Heart left ventricle (tissue), 13 donors: ENCODE results near the gene CLINT1.

Source experiments
- CTCF ChIP-seq, 12 donors: fragments of 200-600 bp; sonication (generic) in 4 of 12; IDR thresholded peaks; one replicate each; pipeline versions ENCODE4 v1.5.0 to v1.8.0; 2018 to 2022; ENCODE audit warnings: antibody characterized with exemption in 12 of 12, mild to moderate bottlenecking in 5 of 12
- POLR2A ChIP-seq, 2 donors: fragments of 450-650 bp; IDR thresholded peaks; one replicate each; pipeline ENCODE4 v1.6.1; 2017; ENCODE audit warnings: antibody characterized with exemption in 2 of 2, mild to moderate bottlenecking in 2 of 2, moderate library complexity in 2 of 2
- donor health status: ischemic (EF 13 %, LVEDD 7.1; RV severe dilation, severe dysfunction).
- donor health status: DM: no; HTN: yes; CAD: no.
- donor health status: DM: no; HTN: no; CAD: no.
- donor health status: ischemic (EF 25% LVEDD 6.9; RV normal size, moderate dysfunction).
- donor health status: ischemic (EF 25% LVEDD 5.7; RV mildly dilated, moderate dysfunction).
- donor health status: ischemic (EF 35%, LVEDD 5.7; RV mildly dilated, moderate dysfunction).
- donor health status: nonischemic (EF 11% LVEDD 7.7; RV severe dilation, severe dysfunction).
- donor health status: DM: yes; HTN: yes; CAD: no.
- donor health status: PGD.
- donor health status: ischemic (EF 29% LVEDD 5.4; RV normal size, mild dysfunction).
- donor health status: nonischemic (EF 23%, LVEDD 6.1; RV moderate dilation, normal function).

DNA sequence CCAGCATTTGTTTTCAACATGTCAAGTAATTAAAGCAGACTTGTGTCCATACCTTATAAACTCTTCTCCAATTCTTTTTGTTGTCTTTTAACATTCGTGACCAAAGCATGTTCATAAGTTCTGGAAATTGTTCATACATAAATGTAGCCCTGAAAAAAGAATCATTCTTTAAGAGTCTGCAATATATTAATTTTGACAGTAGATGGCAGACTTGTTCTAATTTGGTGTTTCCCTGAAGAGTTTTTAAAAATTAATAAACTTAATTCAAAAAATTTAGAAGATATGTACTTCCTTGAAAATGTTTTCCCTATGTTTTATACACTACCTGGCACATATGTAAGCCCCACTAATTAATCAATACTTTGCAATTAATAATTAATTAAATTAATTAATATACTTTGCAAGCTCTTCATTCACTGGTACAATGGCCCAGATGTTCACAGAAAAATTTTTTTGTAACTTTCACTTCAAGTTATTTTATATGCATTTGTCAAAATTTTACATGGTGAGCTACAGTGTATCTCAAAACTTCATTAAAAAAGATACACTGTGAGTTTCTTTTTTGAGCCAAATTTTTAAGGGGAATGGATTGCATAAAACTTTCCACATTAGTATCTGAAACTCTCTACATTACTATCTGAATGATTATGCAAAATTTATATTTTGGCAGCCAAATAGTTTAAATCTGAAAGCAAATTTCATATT is 42.1 kb downstream of the CLINT1 start:
- peak; percentile 46 to 82 (median 68) for TF ChIP-seq CTCF (IDR thresholded peaks at IDR 0.05)
- TF ChIP-seq POLR2A (IDR thresholded peaks at IDR 0.05): no peak
